DLD1 (cell line): ENCODE results near the gene MLEC.

Source experiments
- in situ Hi-C: cut with HindIII; loops from 2 replicates; pipeline ENCODE4 v1.10.0; 2017; ENCODE audit warnings: low sequenced_read_pairs

The MLEC gene

GRCh38 chr12:120739821-120740613 lies 53.1 kb downstream of the MLEC start:
- in situ Hi-C loops, result no loop called here

- in situ Hi-C loops, result no loop called here
These were observed 53.9 kb downstream of the MLEC start for GRCh38 chr12:120740871-120741270.

- in situ Hi-C loops, result no loop called here
These were observed 54.8 kb downstream of the MLEC start for GRCh38 chr12:120741476-120742421.

- in situ Hi-C loops, result no loop called here
These were observed 58.1 kb downstream of the MLEC start for GRCh38 chr12:120744922-120745493.

GRCh38 chr12:120748242-120748641 lies 61.3 kb downstream of the MLEC start:
- in situ Hi-C loops, result no loop called here

- in situ Hi-C loops, result no loop called here
These were observed 62.3 kb downstream of the MLEC start for GRCh38 chr12:120749256-120749655.

GRCh38 chr12:120750806-120751205 lies 63.9 kb downstream of the MLEC start:
- in situ Hi-C loops, result no loop called here

DNA sequence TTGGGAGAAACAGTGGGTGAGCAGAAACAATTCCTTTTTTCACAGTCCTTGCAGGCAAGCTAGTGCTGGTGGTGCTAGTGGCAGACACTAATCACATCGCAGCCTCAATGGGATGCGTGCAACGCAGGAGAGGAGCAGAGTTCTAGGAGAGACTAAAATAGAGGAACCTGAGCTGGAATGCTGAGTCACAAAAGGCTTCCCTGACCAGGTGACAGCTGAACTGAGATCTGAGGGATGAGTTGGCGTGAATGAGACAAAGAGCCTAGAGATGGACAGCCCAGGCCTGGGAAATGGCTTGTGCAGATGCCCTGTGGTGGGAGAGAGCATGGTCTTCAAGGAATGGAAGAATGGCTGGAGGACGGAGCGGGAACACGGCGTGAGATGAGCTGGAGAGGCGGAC lies 64.4 kb downstream of the MLEC start:
- in situ Hi-C loops, result no loop called here
